ENCODE data around the gene MZF1.

- no peak for TF ChIP-seq CTCF (IDR thresholded peaks at IDR 0.05; ENCODE audit: extremely low read depth in 1 of 2, insufficient read depth in 1 of 2, low read depth in 1 of 2, low read length in 2 of 2)
- TF ChIP-seq POLR2A (IDR thresholded peaks at IDR 0.05; ENCODE audit: low read depth, low read length), result no peak
- TF ChIP-seq MYC (IDR thresholded peaks at IDR 0.05; ENCODE audit: low read depth, low read length), result no peak
- TF ChIP-seq EZH2 (IDR thresholded peaks at IDR 0.05; ENCODE audit: borderline replicate concordance, low read depth, low read length, severe bottlenecking), result no peak
- TF ChIP-seq JUN (IDR thresholded peaks at IDR 0.05; ENCODE audit: borderline replicate concordance, insufficient read depth, insufficient read length, low read depth), result no peak
- no peak for TF ChIP-seq GATA2 (IDR thresholded peaks at IDR 0.05; ENCODE audit: insufficient read depth, insufficient read length, low read depth, low read length)
- no peak for TF ChIP-seq POLR2AphosphoS5 (IDR thresholded peaks at IDR 0.05; ENCODE audit: insufficient read depth, low read depth, low read length)
- no peak for TF ChIP-seq MAX (IDR thresholded peaks at IDR 0.05; ENCODE audit: insufficient read depth, insufficient read length)
- no peak for TF ChIP-seq FOS (IDR thresholded peaks at IDR 0.05; ENCODE audit: borderline replicate concordance, insufficient read depth, low read length)
These were observed 15.7 kb downstream of the MZF1 start for GRCh38 chr19:58557221-58558065.
